GM21390 (cell line): ENCODE measurements around the gene DHX30.

Experiments used
- ATAC-seq: cut with Tn5 transposase; IDR thresholded peaks from one replicate; pipeline ENCODE4 v1.9.1; 2021; ENCODE audit not compliant: unreplicated experiment

Gene DHX30

GRCh38 chr3:47851888-47852603 is 49.1 kb downstream of the DHX30 start:
- ATAC-seq, result no peak

DNA sequence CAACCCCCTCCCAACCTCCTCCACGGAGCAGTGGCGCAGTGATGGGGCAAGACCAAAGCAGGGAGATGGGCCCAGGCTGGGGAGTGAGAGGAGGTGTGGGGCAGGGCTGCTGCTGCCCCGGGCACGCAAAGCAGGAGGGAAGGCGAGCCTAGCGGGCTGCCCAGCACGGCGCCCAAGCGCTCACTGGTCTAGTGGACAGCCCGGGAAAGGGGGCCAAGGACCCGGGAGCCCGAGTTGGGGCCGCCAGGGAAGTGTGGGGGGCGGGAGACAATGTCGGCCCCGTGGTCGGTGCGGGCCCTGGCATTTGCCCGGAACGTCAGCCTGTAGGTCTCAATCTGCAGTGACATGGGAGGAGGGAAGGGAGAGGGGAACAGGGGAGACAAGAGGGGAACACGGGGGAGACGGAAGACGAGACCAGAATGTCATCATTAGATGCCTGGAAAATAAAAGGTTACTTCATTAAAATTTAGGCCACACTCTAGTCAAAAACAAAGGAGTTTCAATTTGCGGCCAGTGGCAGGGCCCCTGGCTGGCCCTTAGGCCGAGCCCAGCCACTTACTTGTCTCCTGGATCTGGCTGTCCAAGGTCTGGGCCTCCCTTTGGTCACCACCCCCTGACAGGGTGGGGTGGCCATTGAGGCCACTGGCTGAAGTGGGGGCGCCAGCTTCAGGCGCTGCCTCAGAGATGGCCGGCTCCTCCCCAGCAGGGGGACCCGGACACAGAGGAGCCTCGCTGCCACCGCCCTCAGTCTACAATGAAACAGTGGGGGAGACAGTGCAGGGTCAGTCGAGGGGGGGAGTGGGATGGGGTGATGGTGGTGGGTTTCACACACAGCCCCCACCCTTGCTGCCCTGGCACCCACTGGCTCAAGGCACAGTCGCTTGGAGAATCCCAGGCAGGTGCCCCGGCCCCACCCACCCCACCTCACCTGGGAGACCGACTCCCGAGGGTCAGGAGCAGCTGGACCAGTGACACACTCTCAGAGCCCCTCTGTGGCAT is 50.0 kb downstream of the DHX30 start:
- no peak for ATAC-seq

- ATAC-seq, result no peak
Observed at GRCh38 chr3:47854267-47854666, 51.3 kb downstream of the DHX30 start.

DNA sequence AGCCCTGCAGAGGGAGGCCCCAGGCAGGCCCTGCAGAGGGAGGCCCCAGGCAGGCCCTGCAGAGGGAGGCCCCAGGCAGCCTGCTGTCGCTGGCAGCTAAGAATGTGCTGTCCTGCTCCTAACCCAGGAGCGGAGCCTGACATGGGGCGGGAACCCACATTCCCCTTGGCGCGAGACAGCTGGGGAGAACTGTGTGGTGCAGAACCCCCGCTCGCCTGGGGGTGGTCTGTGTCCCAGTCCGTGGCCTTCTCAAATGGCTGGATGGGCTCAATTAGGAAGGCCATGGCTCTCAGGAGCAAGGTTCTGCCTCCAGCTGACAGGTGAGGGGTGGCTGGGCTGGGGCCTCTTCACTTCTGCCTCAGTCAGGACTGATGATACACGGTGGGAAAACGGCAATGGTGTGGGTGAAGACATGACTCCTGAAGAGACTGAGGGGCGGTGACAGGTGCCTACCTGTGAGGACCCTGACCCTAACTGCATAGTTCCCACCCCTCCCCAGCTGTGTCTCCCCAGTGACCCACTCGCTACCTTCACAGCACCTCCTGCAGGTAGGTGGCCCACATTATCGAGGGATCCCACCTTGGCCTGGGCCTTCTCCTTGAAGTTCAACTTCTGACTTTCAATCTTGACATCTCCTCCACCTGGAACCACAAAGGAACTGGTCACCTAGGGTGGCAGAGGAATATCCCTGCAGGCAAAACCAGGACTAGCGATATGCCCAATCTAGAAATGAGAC is 52.0 kb downstream of the DHX30 start:
- no peak for ATAC-seq

DNA sequence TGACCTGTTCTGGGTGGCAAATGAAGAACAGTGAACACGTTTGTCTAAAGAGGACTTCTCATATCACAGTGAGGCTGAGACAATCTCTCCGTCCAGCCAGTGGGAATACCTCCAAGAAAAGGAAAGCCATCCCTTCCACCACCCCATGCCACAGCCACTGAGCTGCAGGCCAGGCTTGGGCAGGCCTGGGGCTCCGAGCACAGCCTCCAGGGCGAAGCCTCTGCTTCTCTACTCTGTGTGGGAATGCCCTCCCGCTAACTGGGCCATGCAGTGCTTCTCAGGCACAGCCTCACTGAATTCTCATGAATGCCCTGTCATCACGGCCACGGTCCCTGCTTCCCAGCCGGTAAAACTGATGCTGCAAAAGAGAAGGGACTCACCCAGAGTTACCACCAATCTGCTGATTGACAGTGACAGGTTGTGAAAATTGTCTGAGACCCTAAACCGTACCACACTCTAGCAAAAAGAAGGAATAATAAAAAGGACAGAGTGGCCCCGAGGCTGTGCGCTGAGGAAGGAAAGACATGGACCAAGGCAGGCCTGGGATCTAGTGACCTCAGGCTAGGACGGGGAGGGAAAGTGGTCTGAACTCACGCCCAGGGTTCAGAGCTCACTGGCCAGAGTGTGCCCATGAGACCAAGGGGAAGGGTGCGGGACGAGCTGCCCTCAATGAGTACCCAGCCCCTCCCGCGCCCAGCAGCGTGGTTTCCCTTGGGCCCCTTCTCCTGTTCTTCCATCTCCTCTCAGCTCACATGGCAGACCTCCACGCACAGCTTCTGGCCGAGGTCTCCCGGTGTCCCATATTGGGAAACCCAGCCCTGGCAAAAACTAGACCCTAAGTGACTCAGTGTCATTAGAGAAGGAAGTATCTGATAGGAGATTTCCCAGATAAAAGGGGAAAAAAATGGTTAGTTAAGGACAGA is 52.8 kb downstream of the DHX30 start:
- ATAC-seq, result no peak

DNA sequence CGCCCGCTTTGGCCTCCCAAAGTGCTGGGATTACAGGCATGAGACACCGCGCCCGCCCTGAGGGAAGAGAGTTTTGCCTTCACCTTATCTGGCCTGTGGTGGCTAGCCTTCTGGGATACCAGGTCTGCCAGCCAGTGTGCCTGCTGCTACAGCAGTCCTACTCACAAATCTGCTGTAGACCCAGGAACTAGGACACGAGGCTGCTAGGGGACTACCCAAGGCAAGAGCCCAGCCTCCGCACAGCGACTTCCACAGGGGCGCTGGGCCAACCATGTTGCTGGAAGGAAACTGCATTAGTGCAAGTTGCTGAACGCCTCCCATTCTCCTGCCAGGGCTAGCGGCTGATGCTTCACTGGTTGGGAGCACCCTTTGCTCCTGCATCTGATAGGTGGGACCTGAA is 53.7 kb downstream of the DHX30 start:
- no peak for ATAC-seq

DNA sequence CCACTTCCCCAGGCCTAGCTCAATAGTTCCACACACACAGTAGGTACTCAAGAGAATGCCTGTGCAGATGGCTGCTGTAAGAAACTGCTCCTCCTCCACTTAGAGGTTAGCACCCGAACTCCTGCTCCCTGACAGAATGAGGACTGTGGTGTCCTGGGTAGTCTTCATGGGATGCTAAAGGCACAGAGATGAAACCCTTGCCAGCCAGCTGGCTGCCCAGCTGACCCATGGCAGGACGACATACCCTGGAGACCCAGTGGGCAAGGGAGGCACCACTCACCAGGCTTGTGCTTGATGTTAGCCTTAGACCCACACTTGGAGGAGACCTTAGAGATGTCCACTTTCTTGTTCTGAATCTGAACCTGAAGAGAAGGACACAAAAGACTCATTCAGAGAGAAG is 54.2 kb downstream of the DHX30 start:
- ATAC-seq, result no peak

- ATAC-seq, result no peak
Observed at GRCh38 chr3:47859956-47860605, 57.1 kb downstream of the DHX30 start.

DNA sequence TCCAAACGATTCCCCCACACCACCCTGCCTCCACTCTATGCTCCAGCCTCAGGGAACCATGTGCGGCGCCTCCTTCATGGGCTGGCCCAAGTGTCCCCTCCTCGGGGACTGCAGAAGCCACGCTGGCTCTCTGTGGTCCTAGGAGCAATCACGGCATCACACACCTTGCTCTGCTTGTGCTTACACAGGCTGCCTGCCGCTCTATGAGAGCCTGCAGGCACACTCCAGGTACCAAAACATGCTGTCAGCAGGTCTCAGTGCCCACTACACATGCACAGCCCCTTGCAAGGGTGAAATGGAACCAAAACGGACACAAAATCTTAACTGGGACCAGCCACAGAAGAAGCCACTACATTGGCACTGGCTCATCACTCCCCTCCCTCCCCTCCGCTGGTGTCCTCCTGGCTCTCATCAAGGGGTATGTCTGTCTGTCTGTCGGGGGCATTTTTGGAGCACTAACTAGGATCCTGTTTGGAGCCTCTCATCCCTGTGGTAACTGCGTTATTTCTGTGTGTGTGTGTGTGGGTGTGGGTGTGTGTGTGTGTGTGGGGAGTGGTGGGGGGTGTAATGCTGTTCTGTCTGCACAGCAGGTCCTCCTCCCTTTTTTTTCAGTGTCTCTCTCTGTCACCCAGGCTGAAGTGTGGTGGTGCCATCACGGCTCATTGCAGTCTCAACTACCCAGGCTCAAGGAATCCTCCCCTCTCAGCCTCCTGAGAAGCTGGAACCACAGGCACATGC is 60.6 kb downstream of the DHX30 start:
- ATAC-seq, result no peak

DNA sequence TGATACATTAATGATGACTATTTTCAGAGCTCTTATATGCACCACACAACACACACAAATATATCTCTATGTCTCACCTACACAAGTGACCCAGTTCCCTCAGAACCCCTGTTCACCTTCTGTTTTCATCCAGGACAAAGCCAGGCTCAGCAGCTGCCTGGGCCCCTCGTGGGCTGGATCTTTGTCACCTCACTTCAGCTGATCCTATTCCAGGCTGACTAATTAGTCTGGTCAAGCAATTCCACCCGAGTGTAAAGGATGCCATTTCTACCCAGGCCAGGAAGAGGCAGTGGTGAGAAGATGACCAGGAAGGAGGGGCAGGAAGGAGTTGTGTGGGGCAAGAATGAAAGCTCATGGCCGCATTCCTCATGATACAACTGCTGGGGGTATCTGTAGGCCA is 62.3 kb downstream of the DHX30 start:
- no peak for ATAC-seq

- no peak for ATAC-seq
Observed at GRCh38 chr3:47867451-47868044, 64.6 kb downstream of the DHX30 start.

GRCh38 chr3:47868306-47868705 is 65.4 kb downstream of the DHX30 start:
- no peak for ATAC-seq

DNA sequence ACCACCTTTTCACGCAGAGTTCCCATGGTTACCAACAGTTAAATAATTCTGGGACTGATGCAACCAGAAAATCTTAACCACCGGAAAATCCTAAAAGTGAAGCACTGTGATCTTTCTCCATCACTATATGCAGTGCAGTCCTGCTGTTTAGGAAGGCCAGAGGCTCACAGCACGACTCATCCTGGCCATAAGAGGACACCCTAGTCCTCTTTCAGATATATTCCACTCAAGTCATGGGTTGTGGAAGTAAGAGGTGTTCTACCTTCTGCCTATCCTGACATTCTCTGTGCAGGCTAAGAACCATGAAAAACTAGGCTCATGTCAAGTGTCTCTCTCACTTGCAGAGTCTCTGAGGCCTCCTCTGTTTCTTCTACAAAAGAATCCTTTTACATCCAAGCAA is 67.2 kb downstream of the DHX30 start:
- ATAC-seq, result no peak

DNA sequence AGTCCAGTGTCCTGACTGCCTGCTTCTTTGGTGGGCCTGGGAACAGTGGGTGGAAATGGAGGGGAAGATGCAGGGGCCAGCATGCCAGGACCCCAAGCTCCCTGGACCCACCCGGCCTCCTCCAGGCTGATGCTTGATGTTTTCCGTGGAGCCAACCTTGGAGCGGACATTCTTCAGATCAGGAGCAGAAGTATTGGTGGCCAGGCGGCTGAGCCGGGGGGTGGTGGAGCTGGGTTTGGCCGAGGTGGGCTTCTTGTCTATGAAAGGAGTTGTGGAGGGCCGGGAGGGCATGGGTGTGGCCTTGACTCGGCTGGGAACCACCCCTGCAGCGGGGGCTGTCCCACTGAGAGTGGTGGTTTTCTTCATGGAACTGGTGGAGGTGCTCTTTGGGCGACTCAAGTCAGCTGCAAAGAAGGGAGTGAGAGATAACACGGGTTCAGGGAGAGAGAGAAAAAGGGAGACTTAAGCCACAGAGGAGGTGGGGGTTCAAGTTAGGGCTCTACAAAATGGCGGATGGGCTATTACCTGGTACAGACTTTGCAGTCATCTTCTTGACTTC is 67.8 kb downstream of the DHX30 start:
- no peak for ATAC-seq

GRCh38 chr3:47871389-47871788 is 68.5 kb downstream of the DHX30 start:
- no peak for ATAC-seq

GRCh38 chr3:47872916-47873315 is 70.0 kb downstream of the DHX30 start:
- no peak for ATAC-seq

DNA sequence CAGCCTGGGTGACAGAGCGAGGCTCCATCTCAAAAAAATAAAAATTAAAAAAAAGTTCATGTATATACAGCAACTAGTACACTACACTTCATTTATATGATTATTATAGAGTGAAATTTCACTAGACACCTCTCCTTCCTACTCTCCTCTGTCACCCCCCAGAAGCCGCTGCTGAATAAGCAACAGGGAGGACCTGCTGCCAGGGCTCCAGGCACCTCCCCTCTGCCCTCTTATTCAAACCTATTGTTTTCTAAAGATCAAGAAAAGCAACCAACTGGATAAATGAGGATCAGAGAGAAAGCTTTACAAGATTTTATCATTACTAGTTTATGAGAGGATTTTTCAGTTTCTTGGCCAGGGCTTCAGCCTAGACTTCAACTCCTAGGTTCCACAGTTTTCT is 71.5 kb downstream of the DHX30 start:
- no peak for ATAC-seq

DNA sequence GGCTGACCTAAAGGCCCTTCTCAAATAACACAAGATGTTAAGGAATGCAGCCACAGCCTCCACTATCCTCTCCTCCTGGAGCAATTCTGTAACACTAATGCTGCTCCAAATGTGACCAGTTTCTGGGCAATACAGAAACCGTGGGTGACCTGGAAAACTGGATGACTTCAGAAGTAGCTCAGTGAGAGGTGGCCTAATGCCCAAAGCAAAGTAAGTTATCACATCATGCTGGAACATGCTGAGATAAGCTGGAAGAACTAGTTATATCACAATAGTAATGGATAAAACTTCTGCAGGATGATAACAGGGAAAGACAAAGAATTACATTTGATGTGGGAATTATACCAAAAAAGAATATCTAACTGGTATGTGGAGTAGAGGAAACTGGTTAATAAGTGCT is 72.0 kb downstream of the DHX30 start:
- ATAC-seq, result no peak

DNA sequence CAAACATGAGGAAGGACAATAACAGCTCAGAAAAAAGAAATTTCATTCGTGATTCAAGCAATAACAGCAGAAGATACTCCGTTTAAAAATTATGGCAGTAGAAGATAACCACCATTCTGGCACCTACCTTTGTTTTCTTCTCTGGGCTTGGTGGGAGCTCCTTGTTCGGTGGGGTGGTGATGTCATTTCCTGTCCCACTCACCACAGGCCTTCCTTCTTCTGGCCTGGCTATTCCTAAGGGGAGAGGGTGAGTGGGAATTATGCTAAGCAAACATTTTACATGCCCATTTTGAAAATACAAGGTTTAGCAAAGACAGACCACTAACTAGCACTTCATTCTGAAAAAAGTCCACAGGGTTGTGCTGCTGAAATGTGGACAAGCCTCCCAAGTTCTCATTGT is 74.4 kb downstream of the DHX30 start:
- ATAC-seq, result no peak
